Measurements from ENCODE around the gene EHBP1L1.
A peak's percentile ranks its signal among the peaks of the same experiment; 100 is the strongest.

Gene EHBP1L1

GRCh38 chr11:65569973-65570918, 5.6 kb upstream of the EHBP1L1 start, which contains the start of gene ZNRD2:
Gene ZNRD2 (plus strand): TSS chr11:65570477. CDS start chr11:65570492, 15 bp downstream.
- ATAC-seq, result peak; percentile 83
- no peak for TF ChIP-seq TOX (CRISPR knock-in tag; IDR thresholded peaks at IDR 0.05; ENCODE audit: borderline replicate concordance)
- no peak; the same call in 1 of the 2 replicates for TF ChIP-seq TSHZ2 (CRISPR knock-in tag; IDR thresholded peaks at IDR 0.05)
- TF ChIP-seq ZNF70 (CRISPR knock-in tag; IDR thresholded peaks at IDR 0.05), result no peak
- no peak for TF ChIP-seq CSRNP3 (CRISPR knock-in tag; IDR thresholded peaks at IDR 0.05)
- TF ChIP-seq ESRRG (CRISPR knock-in tag; IDR thresholded peaks at IDR 0.05), result 0 out of 2 replicates have a peak, but pooled peaks have one; percentile 29

- TF ChIP-seq GLIS3 (CRISPR knock-in tag; IDR thresholded peaks at IDR 0.05) (no peak), PPARA (CRISPR knock-in tag; IDR thresholded peaks at IDR 0.05; ENCODE audit: borderline replicate concordance) (no peak), TCF4 (CRISPR knock-in tag; IDR thresholded peaks at IDR 0.05; ENCODE audit: borderline replicate concordance) (no peak), OSR1 (CRISPR knock-in tag; IDR thresholded peaks at IDR 0.05) (no peak), ESRRG (CRISPR knock-in tag; IDR thresholded peaks at IDR 0.05) (no peak), SNAI2 (CRISPR knock-in tag; IDR thresholded peaks at IDR 0.05) (no peak), ISL1 (CRISPR knock-in tag; IDR thresholded peaks at IDR 0.05) (no peak), CSRNP3 (CRISPR knock-in tag; IDR thresholded peaks at IDR 0.05) (no peak), POU6F1 (CRISPR knock-in tag; IDR thresholded peaks at IDR 0.05; ENCODE audit: borderline replicate concordance, low read depth) (no peak), BACH2 (CRISPR knock-in tag; IDR thresholded peaks at IDR 0.05; ENCODE audit: borderline replicate concordance) (no peak), CSDC2 (CRISPR knock-in tag; IDR thresholded peaks at IDR 0.05) (no peak), ZNF565 (CRISPR knock-in tag; conservative IDR thresholded peaks at IDR 0.05; ENCODE audit: low read depth) (no peak), ZNF70 (CRISPR knock-in tag; IDR thresholded peaks at IDR 0.05) (no peak), ARNTL (CRISPR knock-in tag; IDR thresholded peaks at IDR 0.05; ENCODE audit: borderline replicate concordance, low read depth) (no peak), CREB5 (CRISPR knock-in tag; IDR thresholded peaks at IDR 0.05; ENCODE audit: low read depth) (no peak), TOX (CRISPR knock-in tag; IDR thresholded peaks at IDR 0.05; ENCODE audit: borderline replicate concordance) (no peak), PATZ1 (CRISPR knock-in tag; IDR thresholded peaks at IDR 0.05; ENCODE audit: borderline replicate concordance) (no peak), ZNF8 (CRISPR knock-in tag; IDR thresholded peaks at IDR 0.05) (no peak), RARB (CRISPR knock-in tag; IDR thresholded peaks at IDR 0.05) (no peak), ZFP30 (CRISPR knock-in tag; IDR thresholded peaks at IDR 0.05) (no peak)
- no peak for ATAC-seq
Measured at GRCh38 chr11:65571420-65571819, 4.4 kb upstream of the EHBP1L1 start.
